ENCODE results near the gene PEBP1.
A peak's percentile ranks its signal among the peaks of the same experiment; 100 is the strongest.

DNA sequence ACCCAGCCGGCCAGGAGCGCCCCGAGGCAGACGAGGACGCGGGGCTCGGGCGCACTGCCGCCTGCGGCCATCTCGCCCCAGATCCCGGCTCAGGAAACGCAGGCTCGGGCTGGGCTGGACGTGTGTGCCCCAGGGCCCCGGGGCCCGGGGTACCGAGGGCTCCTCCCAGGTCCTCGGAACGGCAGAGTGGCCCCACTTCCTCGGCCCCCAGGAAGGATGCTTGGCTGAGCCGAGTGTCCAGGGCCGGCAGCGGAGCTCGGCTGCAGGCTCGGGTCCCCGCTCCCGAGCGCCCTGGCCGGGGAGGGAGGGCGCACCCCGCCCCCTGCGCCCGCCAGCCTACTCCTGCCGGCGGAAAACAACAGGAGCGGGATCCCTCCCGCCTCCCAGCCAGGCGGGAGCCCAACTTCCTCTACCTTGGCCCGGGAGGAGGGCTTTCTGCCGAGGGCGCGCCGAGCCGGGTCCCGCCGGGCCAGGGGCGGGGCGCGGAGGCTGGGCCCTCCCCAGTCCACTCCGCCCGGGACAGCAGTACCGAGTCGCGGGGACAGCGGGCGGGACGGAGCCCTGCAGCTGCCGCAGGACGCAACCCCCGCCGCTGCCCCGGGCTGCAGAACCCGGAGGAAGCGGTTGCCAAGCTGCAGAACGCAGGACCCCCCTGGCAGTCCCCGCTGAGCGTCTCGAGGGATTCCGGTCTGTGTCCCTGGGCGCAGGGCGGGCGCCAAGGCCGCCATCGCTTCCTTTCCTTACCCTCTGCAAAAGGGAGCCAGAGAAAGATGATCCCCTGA, 32.1 kb upstream of the PEBP1 start, which contains the start of gene VSIG10:
- no peak for TF ChIP-seq CTCF (IDR thresholded peaks at IDR 0.05)
- TF ChIP-seq POLR2A (IDR thresholded peaks at IDR 0.05) = peak; percentile 8
- TF ChIP-seq EP300 (IDR thresholded peaks at IDR 0.05) = no peak
